NCI-H748 (cell line): Measurements from ENCODE around the gene MAOB.
A peak's percentile ranks its signal among the peaks of the same experiment; 100 is the strongest.
"Not testable (repeated sequence)": the region's sequence is repeated elsewhere in the genome, so short reads cannot be mapped to it uniquely, and the experiment has no call there.

Experiments
- DNase-seq: peaks from one replicate; lab custom pipeline; 2025; ENCODE audit not compliant: unreplicated experiment; lab: John Stamatoyannopoulos, UW

MAOB gene

DNA sequence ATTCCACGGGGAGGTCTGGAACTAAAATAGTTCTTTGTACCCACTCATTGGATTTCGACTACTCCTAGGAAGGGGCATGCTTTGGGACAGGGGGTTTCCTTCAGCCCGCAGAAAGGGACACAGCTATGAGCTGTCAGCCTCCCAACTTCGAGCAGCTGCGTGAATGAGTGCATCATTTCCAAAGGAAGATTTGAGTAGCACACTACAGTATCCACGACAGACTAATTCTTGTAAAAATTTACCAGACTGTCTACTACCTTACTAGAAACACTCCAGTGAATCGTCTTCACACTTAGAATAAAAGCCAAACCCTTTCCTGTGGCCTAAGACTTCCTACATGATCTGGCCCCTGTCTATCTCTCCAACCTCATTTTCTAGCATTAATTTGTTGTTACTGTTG is 124.2 kb downstream of the MAOB start:
- no peak for DNase-seq

DNA sequence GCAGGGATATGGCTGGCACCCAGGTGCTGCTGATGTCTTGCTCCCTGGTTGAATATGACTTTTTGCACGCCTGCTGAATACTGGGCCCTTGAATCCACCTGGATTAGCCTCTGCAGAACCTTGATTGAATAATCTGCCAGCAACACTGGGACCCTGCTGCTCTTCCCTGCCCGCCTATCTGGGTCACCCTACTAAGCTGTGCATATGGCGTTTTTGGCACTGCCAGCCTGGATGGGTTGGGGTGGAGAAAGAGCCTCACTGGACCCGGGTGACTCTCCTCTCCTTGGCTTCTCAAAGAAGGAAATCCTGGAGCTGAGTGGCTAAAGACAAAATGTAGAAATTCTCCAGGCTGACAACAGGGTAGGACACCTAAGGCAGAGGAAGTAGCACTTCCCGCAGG is 126.2 kb downstream of the MAOB start:
- DNase-seq: no peak

GRCh38 chrX:43753637-43754036 is 128.6 kb downstream of the MAOB start:
- no peak for DNase-seq

GRCh38 chrX:43750248-43750676 is 132.0 kb downstream of the MAOB start:
- DNase-seq: peak; percentile 80

- DNase-seq: no peak
Observed at GRCh38 chrX:43747476-43747875, 134.8 kb downstream of the MAOB start.

DNA sequence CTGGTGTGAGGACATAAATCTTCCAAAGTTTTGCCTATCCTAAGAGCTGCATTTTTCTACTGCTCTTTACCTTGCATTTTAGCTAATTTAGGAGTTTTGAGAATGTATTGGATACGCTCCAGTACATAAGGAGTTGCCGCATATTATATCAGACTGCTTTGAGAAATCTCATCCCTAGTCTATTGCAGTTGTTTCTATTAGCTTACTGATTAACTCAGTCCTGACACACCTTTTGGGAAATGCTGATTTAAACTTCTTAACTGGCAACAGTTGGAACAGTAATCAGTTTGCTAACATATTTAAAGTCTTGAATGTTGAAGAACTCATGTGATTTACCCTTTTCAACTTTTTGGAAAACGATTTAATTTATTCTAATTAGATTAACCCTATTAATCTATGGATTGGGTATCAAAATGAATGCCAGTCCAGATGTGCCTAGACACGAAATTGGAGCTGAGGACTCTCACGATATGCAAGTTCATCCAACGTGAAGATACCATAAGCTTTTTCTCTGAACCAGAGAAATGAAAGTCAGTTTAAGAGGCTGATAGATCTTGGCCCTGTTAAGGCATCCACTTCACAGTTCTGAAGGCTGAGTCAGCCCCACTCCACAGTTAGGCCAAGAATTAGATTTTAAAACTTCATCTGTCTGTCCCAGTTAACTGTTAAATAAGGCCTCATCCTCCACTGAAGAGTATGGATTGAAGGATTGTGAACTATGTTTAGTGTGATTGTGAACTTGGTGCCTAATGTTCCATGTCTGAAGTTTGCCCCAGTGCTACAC is 136.1 kb downstream of the MAOB start:
- DNase-seq: no peak

DNA sequence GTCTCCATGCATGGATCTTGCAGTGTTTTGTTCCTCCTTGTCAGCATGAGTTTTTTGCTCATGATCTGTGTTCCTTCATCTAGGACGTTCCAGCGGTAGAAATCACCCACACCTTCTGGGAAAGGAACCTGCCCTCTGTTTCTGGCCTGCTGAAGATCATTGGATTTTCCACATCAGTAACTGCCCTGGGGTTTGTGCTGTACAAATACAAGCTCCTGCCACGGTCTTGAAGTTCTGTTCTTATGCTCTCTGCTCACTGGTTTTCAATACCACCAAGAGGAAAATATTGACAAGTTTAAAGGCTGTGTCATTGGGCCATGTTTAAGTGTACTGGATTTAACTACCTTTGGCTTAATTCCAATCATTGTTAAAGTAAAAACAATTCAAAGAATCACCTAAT is 138.0 kb downstream of the MAOB start:
- no peak for DNase-seq

DNA sequence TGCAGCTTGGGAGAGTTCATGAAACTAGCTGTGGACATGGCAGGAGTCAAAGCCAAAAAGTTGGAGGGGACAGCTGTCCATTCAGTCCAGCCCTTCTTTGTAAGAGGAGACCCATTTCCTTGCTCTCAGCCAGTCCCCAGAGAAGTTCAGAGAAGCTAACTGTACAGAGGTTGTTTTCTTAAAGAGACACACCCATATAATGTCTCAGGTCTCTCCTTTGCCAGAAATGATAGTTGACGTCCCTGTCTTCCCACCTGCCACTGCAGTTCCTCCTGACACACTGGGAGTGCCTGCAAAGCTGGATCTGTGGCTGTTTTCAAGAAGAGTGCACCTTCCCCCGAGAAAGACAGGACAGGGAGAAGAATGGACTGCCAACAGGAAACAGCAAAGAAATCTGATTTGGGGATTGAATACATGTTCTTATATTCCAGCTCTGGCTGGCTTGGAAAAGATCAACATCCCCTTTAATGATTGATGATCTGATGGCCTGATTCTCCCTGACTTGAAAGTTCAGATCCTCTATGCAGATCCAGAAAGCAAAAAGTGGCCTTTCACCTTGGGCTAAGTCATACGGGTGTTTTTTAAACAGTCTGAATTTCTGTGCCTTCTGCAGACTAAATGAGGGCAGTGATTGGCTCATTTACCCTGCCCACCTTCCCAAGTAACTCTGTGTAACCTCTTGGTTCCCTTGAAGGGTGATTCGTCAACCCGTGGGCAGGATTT is 139.0 kb downstream of the MAOB start:
- no peak for DNase-seq

- no peak for DNase-seq
Observed at GRCh38 chrX:43741843-43742573, 140.2 kb downstream of the MAOB start.

DNA sequence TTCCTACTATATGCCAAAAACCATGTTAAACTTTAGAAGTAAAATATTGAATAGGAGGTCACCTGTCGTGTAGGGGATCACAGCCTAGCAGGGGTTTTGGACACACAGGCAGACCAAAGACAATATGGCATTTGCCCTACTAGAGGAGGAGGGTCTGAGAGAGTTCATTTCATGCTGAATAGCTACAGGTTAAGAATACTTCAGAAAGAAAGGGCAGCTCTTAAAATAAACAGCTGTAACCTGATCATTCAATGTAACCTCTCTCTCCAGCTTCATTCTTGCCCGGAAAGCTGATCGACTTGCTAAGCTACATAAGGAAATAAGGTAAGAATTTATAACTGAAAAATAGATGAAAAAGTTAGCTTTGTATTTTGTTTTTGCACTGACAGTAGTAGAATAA is 146.3 kb downstream of the MAOB start:
- DNase-seq: peak; percentile 70

- no peak for DNase-seq
Observed at GRCh38 chrX:43735534-43735933, 146.7 kb downstream of the MAOB start.

GRCh38 chrX:43734444-43734843 is 147.8 kb downstream of the MAOB start:
- no peak for DNase-seq

DNA sequence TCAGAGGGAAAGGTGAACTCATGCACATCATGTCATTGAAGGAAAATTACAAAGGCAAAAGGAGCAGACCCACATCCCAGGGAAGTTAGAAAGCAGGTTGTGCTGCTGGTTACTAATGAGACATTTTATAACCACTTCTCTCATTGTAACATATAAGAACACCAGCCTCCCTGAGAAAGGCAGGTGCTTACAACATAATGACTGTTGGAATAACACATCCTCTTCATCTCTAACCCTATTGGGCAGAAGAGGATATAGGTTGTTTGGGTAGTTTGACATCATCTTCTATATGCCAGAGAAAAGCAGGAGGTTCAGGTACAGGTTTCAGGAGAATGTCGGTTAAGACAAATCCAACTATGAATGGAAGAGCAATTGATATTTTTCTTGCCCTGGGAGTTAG is 148.6 kb downstream of the MAOB start:
- peak; percentile 3 for DNase-seq

GRCh38 chrX:43731086-43731485 is 151.2 kb downstream of the MAOB start:
- no peak for DNase-seq

DNA sequence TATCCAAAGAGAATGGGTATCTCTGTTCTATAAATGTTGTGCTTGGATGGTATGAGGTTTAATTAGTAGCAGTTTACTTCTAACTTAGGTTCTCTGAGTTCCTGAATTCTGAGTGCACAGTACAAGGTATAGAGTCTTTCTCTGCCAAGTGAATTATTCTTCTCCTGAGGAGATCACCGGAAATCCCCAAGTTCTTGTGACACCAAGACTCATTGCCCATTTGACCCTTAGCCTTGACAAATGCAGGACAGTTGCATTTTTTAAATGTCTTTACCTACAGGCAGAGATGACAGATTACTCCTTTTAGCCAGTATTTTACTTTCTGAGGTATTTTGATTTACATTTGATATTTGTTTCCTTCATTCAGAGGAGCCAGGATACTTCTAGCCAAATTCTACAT is 153.3 kb downstream of the MAOB start:
- no peak for DNase-seq

DNA sequence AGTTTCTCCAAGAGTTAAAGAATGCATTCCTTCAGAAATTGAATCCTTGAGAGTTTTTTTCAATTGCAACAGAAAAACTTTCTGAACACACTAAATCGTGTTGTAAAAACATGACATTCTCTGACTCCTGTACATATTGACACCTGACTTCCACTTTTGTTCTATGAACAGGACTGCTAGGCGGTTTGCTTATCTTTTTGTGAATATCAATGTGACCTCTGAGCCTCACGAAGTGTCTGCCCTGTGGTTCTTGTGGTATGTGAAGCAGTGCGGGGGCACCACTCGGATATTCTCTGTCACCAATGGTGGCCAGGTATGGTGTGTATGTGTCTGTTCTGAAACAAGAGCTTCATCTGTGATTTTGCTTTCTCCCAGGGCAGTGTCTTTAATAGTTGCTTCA is 154.2 kb downstream of the MAOB start:
- DNase-seq: no peak

GRCh38 chrX:43727254-43727653 is 155.0 kb downstream of the MAOB start:
- not testable (repeated sequence) for DNase-seq

DNA sequence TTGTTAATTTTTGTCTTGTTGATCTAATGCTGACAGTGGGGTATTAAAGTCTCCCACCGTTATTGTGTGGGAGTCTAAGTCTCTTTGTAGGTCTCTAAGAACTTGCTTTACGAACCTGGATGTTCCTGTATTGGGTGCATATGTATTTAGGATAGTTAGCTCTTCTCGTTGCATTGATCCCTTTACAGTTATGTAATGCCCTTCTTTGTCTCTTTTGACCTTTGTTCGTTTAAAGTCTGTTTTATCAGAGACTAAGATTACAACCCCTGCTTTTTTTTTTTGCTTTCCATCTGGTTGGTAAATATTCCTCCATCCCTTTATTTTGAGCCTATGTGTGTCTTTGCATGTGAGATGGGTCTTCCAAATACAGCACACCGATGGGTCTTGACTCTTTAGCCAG is 157.0 kb downstream of the MAOB start:
- not testable (repeated sequence) for DNase-seq

GRCh38 chrX:43720961-43721360 is 161.3 kb downstream of the MAOB start:
- DNase-seq: no peak

DNA sequence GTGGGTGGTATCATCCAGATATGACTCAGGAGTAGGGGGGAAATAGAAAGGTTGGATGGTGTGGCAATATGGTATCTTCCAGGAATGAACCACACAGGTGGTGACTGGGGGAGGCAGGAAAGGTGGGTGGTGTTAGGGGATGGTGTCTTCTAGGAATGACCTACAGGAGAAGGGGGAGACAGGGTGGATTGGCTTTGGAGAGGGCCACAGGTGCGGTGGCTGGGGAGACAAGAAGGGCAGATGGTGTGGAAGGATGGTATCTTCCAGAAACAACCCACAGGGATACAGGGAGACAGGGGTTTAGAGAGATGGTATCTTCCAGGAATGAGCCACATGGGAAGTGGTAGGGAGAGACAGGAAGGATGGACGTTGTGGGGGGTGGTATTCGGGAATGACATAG is 162.2 kb downstream of the MAOB start:
- no peak for DNase-seq

- no peak for DNase-seq
Observed at GRCh38 chrX:43718956-43719355, 163.3 kb downstream of the MAOB start.

DNA sequence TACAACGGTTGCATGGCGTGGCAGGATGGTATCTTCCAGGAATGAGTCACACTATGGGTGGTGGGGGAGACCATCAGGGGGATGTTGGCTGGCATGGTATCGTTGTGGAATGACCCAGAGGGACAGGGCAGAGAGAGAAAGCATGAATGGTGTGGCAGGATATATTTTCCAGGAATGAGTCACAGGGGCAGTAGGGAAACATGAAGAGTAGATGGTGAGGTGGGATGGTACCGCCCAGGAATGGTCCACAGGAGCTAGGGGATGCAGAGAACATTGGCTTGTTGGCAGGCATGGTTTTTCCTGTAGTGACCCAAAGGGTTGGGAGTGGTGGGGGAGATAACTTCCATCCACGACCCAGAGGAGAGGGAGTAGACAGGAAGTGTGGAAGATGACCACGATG is 163.7 kb downstream of the MAOB start:
- DNase-seq: no peak
